B cell (primary cell): ENCODE results near the gene SMTNL2. TPM values are rescaled to one million over a fixed set of nuclear protein-coding genes. Genes with fewer than 3 reads are reported as not detected.

ENCODE experiments used
- ATAC-seq: fragments of 200-7000 bp; cut with Tn5 transposase; one replicate; pipeline ENCODE4 v1.10.0; 2021; ENCODE audit warnings: low read depth, mild to moderate bottlenecking, moderate number of reproducible peaks, moderate library complexity
- CTCF ChIA-PET: fragments of 350-600 bp; sonication (Branson Sonifier 250); formaldehyde crosslinking; loops from one replicate; lab custom pipeline; 2021; ENCODE audit warnings: antibody characterized with exemption, inconsistent platforms; lab: Charles Lee
- POLR2A ChIA-PET: fragments of 350-600 bp; sonication (Branson Sonifier 250); formaldehyde crosslinking; loops from one replicate; lab custom pipeline; 2021; ENCODE audit warnings: antibody characterized with exemption; lab: Charles Lee
- DNase-seq: peaks from one replicate; pipeline ENCODE4 v3.0.0; 2013
- H2AFZ ChIP-seq: 2 replicates; pipeline ENCODE4 v1.6.1; 2012; ENCODE audit warnings: mild to moderate bottlenecking, low read depth, low read length; ENCODE audit not compliant: insufficient read depth, poor library complexity, severe bottlenecking
- H3K27ac ChIP-seq, 2 donors: 1 replicate in 1 of 2; 2 replicates in 1 of 2; pipeline ENCODE4 v1.5.1; 2012 to 2013; ENCODE audit warnings: low read length in 2 of 2, mild to moderate bottlenecking in 2 of 2, moderate library complexity in 1 of 2
- H3K27me3 ChIP-seq, 4 experiments: fragments of 200-600 bp in 1 of 4; sonication (generic) in 1 of 4; replicated peaks in 1 of 4; 1 replicate in 2 of 4; 2 replicates in 2 of 4; pipeline versions ENCODE4 v1.6.1 to v1.7.0; 2013 to 2016; ENCODE audit warnings: low read length in 3 of 4, mild to moderate bottlenecking in 2 of 4, mixed read lengths in 1 of 4, moderate library complexity in 1 of 4; ENCODE audit not compliant: insufficient read depth in 4 of 4, control insufficient read depth in 3 of 4; ENCODE audit errors: control extremely low read depth in 1 of 4
- H3K36me3 ChIP-seq, 2 experiments: replicated peaks in 1 of 2; 1 replicate in 1 of 2; 2 replicates in 1 of 2; pipeline versions ENCODE4 v1.6.1 to v1.7.1; 2013; ENCODE audit warnings: low read length in 1 of 2; ENCODE audit not compliant: insufficient read depth in 2 of 2, control insufficient read depth in 1 of 2; ENCODE audit errors: control extremely low read depth in 1 of 2, extremely low read depth in 1 of 2
- H3K4me1 ChIP-seq, 2 donors: fragments of 200-600 bp in 1 of 2; sonication (generic) in 1 of 2; 1 replicate in 1 of 2; 2 replicates in 1 of 2; pipeline versions ENCODE4 v1.5.1 to v1.6.1; 2013 to 2017; ENCODE audit warnings: low read length in 2 of 2; ENCODE audit not compliant: control insufficient read depth in 2 of 2, insufficient read depth in 2 of 2
- H3K4me2 ChIP-seq: replicated peaks from 2 replicates; pipeline ENCODE3; 2012; ENCODE audit warnings: mild to moderate bottlenecking, low read depth, low read length; ENCODE audit not compliant: poor library complexity, severe bottlenecking
- H3K4me3 ChIP-seq, 5 experiments: fragments of 200-600 bp in 1 of 5; sonication (generic) in 1 of 5; 1 replicate in 3 of 5; 2 replicates in 2 of 5; pipeline versions ENCODE4 v1.5.1 to v1.7.0; 2011 to 2016; ENCODE audit warnings: low read length in 4 of 5, mild to moderate bottlenecking in 4 of 5, low read depth in 2 of 5, control low read depth in 1 of 5, moderate library complexity in 1 of 5; ENCODE audit not compliant: insufficient read depth in 1 of 5; ENCODE audit errors: control extremely low read depth in 1 of 5, extremely low read depth in 1 of 5
- H3K79me2 ChIP-seq: fragments of 200-600 bp; sonication (generic); one replicate; pipeline ENCODE4 v1.6.0; 2016; ENCODE audit warnings: low read length; ENCODE audit not compliant: control insufficient read depth, insufficient read depth
- H3K9ac ChIP-seq: fragments of 200-600 bp; sonication (generic); 2 replicates; pipeline ENCODE4 v1.6.1; 2017; ENCODE audit warnings: mild to moderate bottlenecking, low read length, moderate library complexity
- H3K9me3 ChIP-seq, 3 donors: one replicate each; pipeline versions ENCODE4 v1.6.1 to v1.7.1; 2013; ENCODE audit warnings: low read length in 2 of 3; ENCODE audit not compliant: control insufficient read depth in 2 of 3, insufficient read depth in 1 of 3; ENCODE audit errors: control extremely low read depth in 1 of 3
- H4K20me1 ChIP-seq: 2 replicates; pipeline ENCODE4 v1.6.0; 2012; ENCODE audit warnings: mild to moderate bottlenecking, low read length; ENCODE audit not compliant: insufficient read depth, control insufficient read depth, poor library complexity, severe bottlenecking
- H3K27ac Mint-ChIP-seq: one replicate; pipeline ENCODE4 v1.8.0; 2021; ENCODE audit warnings: mixed read lengths
- H3K27me3 Mint-ChIP-seq: one replicate; pipeline ENCODE4 v1.8.0; 2021; ENCODE audit warnings: mixed read lengths
- H3K4me1 Mint-ChIP-seq: one replicate; pipeline ENCODE4 v1.8.0; 2021; ENCODE audit warnings: mixed read lengths
- H3K4me3 Mint-ChIP-seq: one replicate; pipeline ENCODE4 v1.8.0; 2021; ENCODE audit warnings: mixed read lengths
- H3K9me3 Mint-ChIP-seq: one replicate; pipeline ENCODE4 v1.8.0; 2022; ENCODE audit warnings: mixed read lengths; ENCODE audit not compliant: insufficient read depth
- EZH2 ChIP-seq: IDR thresholded peaks from 2 replicates; pipeline ENCODE4 v1.6.1; 2012; ENCODE audit warnings: borderline replicate concordance, low read depth, mild to moderate bottlenecking, moderate library complexity, low read length; ENCODE audit not compliant: insufficient read depth, poor library complexity, severe bottlenecking
- WGBS: methylation state at CpG from one replicate; pipeline ENCODE4 v1.1.5; 2013; ENCODE audit warnings: missing lambda C conversion rate; ENCODE audit not compliant: insufficient coverage; 5-methylcytosine and 5-hydroxymethylcytosine counted together
- intact Hi-C: fragments of 100-400 bp; cut with micrococcal nuclease; formaldehyde crosslinking; loops from one replicate; pipeline ENCODE4 v1.10.0; 2022
- polyA plus RNA-seq: library from polyadenylated mRNA; depleted of rRNA; stranded (reverse); fragments of >200 nt; gene quantifications from 2 replicates; pipeline ENCODE4 v1.2.3, GENCODE V29; 2012
- total RNA-seq, 2 donors: library from RNA; stranded (reverse); fragments of 120-200 nt in 1 of 2; gene quantifications; 1 replicate in 1 of 2; 2 replicates in 1 of 2; pipeline versions ENCODE4 v1.2.3 to v1.2.4, GENCODE V29; 2013 to 2022
- TF ChIP-seq, protein P1 (sequence below): fragments of 200-600 bp; IDR thresholded peaks from one replicate; pipeline ENCODE4 v1.8.0; 2022; ENCODE audit warnings: antibody characterized with exemption, mild to moderate bottlenecking

SMTNL2 gene
- total and polyA plus RNA-seq, 2 donors (not counting 1 experiment from before 2014, with no cell fraction given): not detected

DNA sequence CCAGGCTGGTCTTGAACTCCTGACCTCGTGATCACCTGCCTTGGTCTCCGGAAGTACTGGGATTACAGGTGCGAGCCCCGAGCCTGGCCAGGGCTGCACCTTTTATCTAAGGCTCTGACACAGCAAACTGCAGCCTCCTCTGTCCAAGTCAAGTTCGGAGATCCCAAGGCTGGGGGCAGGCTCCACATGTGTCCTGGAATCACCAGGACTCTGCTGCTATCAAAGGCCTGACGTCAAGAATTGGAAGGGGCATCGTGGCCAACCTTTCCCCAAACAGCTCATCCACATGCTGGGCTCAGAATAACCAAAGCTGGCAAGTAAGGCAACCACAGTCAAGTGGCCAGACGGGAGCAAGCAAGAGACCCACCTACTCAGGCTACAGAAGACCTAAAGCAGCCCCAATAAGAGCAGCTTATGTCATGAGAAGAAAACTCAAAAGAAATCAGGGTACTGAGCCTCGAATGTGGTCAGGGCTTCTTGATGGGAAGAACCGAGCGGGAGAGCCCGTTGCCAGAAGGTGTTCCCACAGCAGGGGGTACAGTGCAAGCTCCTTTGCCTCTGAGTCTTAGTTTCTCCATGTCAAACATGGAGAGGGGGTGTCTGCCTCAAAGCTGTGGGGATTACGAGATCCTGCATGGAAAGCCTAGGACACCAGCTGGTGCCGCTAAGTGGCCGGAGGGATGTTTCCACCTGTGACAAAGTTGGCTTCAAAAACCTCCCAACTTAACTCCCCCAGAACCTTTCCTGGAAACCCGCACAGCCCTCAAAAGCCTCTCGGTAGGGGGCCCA, 37.0 kb upstream of the SMTNL2 start:
- POLR2A ChIA-PET: interaction anchor here (0.6 kb wide), 1 partner anchor 10 kb away, joined by 5 read pairs; no protein-coding TSS in a partner anchor

DNA sequence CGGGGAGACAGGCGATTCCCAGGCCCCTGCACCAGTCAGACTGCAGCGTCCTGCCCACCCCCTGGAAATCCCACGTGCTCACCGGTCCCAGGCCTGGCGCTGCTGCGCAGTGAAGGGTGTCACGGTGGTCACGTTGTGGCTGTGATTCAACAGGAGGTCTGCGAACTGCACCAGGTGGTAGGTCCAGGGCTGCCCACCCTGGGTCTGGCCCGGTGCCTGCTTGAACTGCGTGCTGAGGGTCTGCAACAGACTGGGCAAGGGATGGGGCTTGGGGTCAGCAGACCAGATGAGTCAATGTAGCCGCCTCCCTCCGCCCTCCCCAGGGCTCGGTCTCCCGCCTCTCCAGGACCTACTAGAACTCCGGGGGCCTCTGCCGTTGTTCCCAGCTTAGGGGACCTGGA, 36.3 kb upstream of the SMTNL2 start:
- H3K4me1 ChIP-seq: no peaks in the 10 kb centered on the region
- no peak for ATAC-seq
- no peak overlapping the region for H2AFZ ChIP-seq
- H3K9me3 ChIP-seq: no peaks in the 10 kb centered on the region
- H3K27me3 ChIP-seq: no peaks in the 10 kb centered on the region
- no peaks in the 10 kb centered on the region for H3K9me3 Mint-ChIP-seq
- H3K79me2 ChIP-seq: peaks cover 2% of the 10 kb centered on the region
- H3K4me3 ChIP-seq: no peak overlapping the region
- no peaks in the 10 kb centered on the region for H3K27me3 Mint-ChIP-seq
- POLR2A ChIA-PET: no interaction called here
- no peak for DNase-seq
- no peak overlapping the region for H3K4me2 ChIP-seq
- H3K4me1 Mint-ChIP-seq: no peaks in the 10 kb centered on the region
- H3K27ac ChIP-seq: no peak overlapping the region
- WGBS: 99% methylated on average over 18 of the region's 18 CpGs
- no peaks in the 10 kb centered on the region for H4K20me1 ChIP-seq
- no peak overlapping the region for H3K9ac ChIP-seq
- no peak for TF ChIP-seq EZH2
- TF ChIP-seq, protein P1, sequence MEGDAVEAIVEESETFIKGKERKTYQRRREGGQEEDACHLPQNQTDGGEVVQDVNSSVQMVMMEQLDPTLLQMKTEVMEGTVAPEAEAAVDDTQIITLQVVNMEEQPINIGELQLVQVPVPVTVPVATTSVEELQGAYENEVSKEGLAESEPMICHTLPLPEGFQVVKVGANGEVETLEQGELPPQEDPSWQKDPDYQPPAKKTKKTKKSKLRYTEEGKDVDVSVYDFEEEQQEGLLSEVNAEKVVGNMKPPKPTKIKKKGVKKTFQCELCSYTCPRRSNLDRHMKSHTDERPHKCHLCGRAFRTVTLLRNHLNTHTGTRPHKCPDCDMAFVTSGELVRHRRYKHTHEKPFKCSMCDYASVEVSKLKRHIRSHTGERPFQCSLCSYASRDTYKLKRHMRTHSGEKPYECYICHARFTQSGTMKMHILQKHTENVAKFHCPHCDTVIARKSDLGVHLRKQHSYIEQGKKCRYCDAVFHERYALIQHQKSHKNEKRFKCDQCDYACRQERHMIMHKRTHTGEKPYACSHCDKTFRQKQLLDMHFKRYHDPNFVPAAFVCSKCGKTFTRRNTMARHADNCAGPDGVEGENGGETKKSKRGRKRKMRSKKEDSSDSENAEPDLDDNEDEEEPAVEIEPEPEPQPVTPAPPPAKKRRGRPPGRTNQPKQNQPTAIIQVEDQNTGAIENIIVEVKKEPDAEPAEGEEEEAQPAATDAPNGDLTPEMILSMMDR: no peak
- H3K36me3 ChIP-seq: peaks cover 0 to 85% of the 10 kb centered on the region in 2 experiments
- CTCF ChIA-PET: no interaction called here
- H3K4me3 Mint-ChIP-seq: no peak overlapping the region
- intact Hi-C loops: no loop called here
- no peak overlapping the region for H3K27ac Mint-ChIP-seq

More for the DNA sequence above, 37.0 kb upstream of the SMTNL2 start:
- Histone ChIP-seq H4K20me1 (no peaks in the 10 kb centered on the region), H3K4me2 (no peak overlapping the region), H3K79me2 (no peaks in the 10 kb centered on the region), H3K27ac (no peak overlapping the region), H3K36me3 (peaks cover 0 to 87% of the 10 kb centered on the region in 2 experiments), H3K9me3 (no peaks in the 10 kb centered on the region), H3K27me3 (no peaks in the 10 kb centered on the region), H3K4me3 (no peak overlapping the region), H3K9ac (no peak overlapping the region), H3K4me1 (no peaks in the 10 kb centered on the region), H2AFZ (no peak overlapping the region)
- TF ChIP-seq, protein P1: no peak
- no peaks in the 10 kb centered on the region for H3K27me3 Mint-ChIP-seq
- no peak overlapping the region for H3K4me3 Mint-ChIP-seq
- intact Hi-C loops: no loop called here
- no peaks in the 10 kb centered on the region for H3K9me3 Mint-ChIP-seq
- H3K27ac Mint-ChIP-seq: no peak overlapping the region
- no peaks in the 10 kb centered on the region for H3K4me1 Mint-ChIP-seq
- CTCF ChIA-PET: no interaction called here
- WGBS: 97% methylated on average over 15 of the region's 17 CpGs
- DNase-seq (no peak), ATAC-seq (no peak)
